NCI-H526 (cell line): ENCODE measurements around the gene KDR.

Source experiments
- DNase-seq, 2 experiments: peaks; one replicate each; lab custom pipeline; 2025; lab: John Stamatoyannopoulos, UW

Gene KDR

GRCh38 chr4:55123791-55124190 is 1.6 kb downstream of the KDR start:
- DNase-seq, result no peak

GRCh38 chr4:55122235-55122634 is 3.2 kb downstream of the KDR start:
- DNase-seq, result no peak

DNA sequence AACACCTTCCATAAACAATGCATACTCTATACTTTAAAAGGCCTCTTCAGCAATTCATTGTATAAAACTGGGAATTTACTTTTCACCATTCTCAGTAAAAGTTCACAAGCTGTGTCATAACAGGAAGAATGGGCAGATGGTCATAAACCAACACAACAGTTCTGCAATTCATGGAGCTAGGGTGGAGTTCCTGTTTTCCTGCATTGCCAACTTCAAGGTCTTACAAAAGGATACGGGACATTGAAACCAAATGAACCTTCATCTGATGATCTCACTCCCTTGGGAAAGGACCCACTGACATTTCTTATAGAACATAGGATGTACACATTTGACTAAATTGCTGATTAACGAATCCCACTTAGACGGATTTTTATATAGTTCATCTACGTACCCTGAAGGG is 4.1 kb downstream of the KDR start:
- no peak for DNase-seq

- DNase-seq, result no peak
Observed at GRCh38 chr4:55118397-55118796, 7.0 kb downstream of the KDR start.

DNA sequence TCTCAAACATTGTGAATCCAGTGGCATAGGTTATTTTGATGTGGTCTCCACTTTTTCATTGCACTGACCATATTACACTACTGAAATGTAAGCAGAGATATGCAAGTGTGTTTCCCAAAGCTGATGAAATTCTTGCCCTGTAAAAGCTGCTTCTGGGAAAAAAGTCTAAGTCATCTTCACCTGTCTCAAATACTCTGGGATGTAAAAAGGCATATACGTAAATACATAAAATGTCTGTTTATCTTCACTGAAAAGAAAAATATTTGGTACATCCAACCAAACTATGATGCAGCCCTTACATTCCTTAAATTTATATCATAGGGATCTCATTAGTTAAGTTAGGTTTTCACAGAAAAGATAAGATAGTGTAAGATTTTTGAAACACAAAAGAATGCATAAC is 7.9 kb downstream of the KDR start:
- no peak for DNase-seq

- DNase-seq, result no peak
Observed at GRCh38 chr4:55116450-55116849, 8.9 kb downstream of the KDR start.

DNA sequence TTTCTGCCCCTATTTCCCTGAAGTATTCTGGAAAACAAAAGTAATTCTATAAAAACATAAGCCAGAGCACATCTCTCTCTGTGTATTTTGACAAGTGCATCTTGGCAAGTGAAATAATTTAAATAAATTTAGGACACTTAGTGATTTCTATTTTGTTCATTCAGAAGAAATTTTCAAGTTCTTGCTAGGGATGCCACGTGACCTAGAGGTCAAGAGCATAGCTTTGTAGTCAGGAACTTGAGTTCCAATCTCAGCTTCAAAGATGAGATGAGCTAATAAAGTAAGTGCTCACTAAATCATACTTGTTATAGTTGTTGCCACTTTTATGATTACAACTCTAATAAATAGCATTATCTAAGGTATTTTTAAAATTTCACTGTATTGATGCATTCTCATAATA is 13.8 kb downstream of the KDR start:
- no peak for DNase-seq

- DNase-seq, result no peak
Observed at GRCh38 chr4:55110131-55110530, 15.3 kb downstream of the KDR start.

DNA sequence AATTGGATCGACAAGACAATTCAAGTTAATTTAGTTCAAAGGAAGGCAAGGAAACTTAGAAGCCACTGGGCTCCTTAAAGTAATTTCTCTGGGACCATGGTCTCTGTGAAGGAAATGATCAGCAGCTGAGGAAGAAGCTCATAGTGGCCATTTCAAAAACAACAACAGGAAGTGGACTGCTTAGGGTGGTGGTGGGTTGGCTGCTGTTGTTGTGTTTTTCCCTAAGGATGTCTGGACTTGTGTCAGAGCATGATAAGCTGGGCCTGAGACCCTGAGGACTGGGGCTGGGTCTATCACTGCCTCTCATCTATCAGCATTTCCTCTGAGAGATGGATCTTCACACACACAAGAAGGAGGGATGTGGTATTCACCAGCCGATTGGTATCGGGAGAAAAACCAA is 18.3 kb downstream of the KDR start:
- no peak for DNase-seq

DNA sequence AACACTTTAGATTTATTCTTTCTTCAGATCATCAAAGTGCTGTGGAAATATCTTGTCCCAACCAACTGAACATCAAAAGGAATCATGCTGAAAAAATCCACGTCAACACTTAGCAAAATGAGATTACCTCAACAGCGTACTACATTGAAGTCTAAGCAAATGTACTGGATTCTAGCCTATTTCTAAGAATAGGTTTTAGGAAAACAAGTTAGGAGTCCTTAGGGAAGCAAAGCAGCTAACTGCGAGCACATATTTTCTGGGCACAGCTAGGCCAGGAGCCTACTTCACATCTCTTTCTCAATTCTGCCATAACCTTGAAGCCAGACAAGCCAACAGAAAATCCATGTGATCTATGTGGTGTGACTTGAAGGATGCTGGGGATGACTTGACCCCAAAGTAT is 22.2 kb downstream of the KDR start:
- DNase-seq, result no peak

DNA sequence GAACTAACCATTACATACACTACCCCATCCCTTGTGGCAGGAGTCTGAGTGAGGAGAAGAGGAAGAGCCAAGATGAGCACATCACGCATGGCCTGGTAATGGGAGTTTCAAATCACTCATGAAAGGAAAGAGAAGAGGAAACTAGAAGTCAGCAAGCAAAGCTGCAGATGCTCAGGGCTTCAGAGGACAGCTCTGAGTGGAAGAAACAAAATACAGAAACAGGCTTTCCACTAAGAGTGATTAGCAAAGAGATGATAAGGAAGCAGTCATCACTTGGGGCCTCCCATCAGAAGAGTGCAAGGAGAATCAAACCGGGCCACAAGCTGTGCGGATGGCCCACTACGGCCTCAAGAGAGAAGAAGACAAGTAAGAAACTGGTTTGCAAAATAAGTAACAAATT is 25.6 kb downstream of the KDR start:
- DNase-seq, result no peak

- no peak for DNase-seq
Observed at GRCh38 chr4:55098456-55099204, 26.8 kb downstream of the KDR start.

- DNase-seq, result no peak
Observed at GRCh38 chr4:55096619-55097018, 28.8 kb downstream of the KDR start.

- no peak for DNase-seq
Observed at GRCh38 chr4:55096045-55096444, 29.4 kb downstream of the KDR start.

- DNase-seq, result no peak
Observed at GRCh38 chr4:55092504-55092903, 32.9 kb downstream of the KDR start.

GRCh38 chr4:55089916-55090315 is 35.5 kb downstream of the KDR start:
- DNase-seq, result no peak

DNA sequence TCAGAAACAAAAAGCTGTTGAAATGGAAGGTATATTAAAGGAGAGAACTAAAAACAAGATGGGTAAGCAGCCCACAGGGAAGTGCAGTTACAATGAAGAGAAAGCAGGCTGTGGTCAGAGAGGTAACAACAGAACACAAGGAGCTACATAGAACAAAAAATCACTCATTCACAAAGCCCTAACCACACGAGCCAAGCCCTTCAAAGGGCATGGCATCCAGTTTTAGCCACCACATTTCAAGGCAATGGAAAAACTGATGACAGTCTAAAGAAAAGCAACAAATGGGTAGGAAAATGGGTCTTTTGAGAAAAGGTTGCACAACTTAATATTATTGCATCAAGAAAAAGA is 37.5 kb downstream of the KDR start:
- DNase-seq, result no peak

- DNase-seq, result peak; percentile 6 to 53
Observed at GRCh38 chr4:55087009-55087912, 38.1 kb downstream of the KDR start.

- DNase-seq, result no peak
Observed at GRCh38 chr4:55086578-55086977, 38.8 kb downstream of the KDR start.

GRCh38 chr4:55083735-55084134 is 41.7 kb downstream of the KDR start:
- no peak for DNase-seq

- DNase-seq, result no peak
Observed at GRCh38 chr4:55082756-55083155, 42.6 kb downstream of the KDR start.

- DNase-seq, result peak in 1 of 2 experiments; percentile 25
Observed at GRCh38 chr4:55080174-55080865, 45.1 kb downstream of the KDR start.
